Lung (tissue), 12 donors: ENCODE measurements around the gene TBC1D7. TPM values are rescaled to one million over a fixed set of nuclear protein-coding genes. Genes with fewer than 3 reads are reported as not detected.
A peak's percentile ranks its signal among the peaks of the same experiment; 100 is the strongest.

Source experiments
- ATAC-seq: fragments of 200-7000 bp; cut with Tn5 transposase; one replicate; pipeline ENCODE4 v1.9.1; 2020; ENCODE audit warnings: moderate number of reproducible peaks; ENCODE audit not compliant: insufficient read depth, low FRiP score
- DNase-seq, 3 donors: peaks; one replicate each; pipeline ENCODE4 v3.0.0-alpha.2; 2013 to 2017
- H3K27ac ChIP-seq, 2 donors: one replicate each; pipeline ENCODE4 v1.5.1; 2013; ENCODE audit warnings: mild to moderate bottlenecking in 2 of 2, moderate library complexity in 2 of 2, control low read depth in 1 of 2, inconsistent platforms in 1 of 2, low read depth in 1 of 2, low read length in 1 of 2
- H3K27me3 ChIP-seq, 3 donors: one replicate each; pipeline ENCODE4 v1.5.1; 2013; ENCODE audit warnings: low read length in 2 of 3; ENCODE audit not compliant: control insufficient read depth in 3 of 3, insufficient read depth in 3 of 3
- H3K36me3 ChIP-seq, 4 donors: one replicate each; pipeline ENCODE4 v1.5.1; 2013; ENCODE audit warnings: low read length in 4 of 4, mild to moderate bottlenecking in 1 of 4, moderate library complexity in 1 of 4; ENCODE audit not compliant: control insufficient read depth in 4 of 4, insufficient read depth in 4 of 4
- H3K4me1 ChIP-seq, 5 donors: one replicate each; pipeline ENCODE4 v1.5.1; 2013; ENCODE audit warnings: low read length in 5 of 5, mild to moderate bottlenecking in 2 of 5, moderate library complexity in 1 of 5; ENCODE audit not compliant: control insufficient read depth in 5 of 5, insufficient read depth in 5 of 5
- H3K4me3 ChIP-seq: one replicate; pipeline ENCODE4 v1.5.1; 2013; ENCODE audit warnings: mild to moderate bottlenecking, control low read depth, moderate library complexity
- H3K9ac ChIP-seq, 2 donors: one replicate each; pipeline ENCODE4 v1.5.1; 2013; ENCODE audit warnings: low read length in 2 of 2, control low read depth in 1 of 2; ENCODE audit not compliant: insufficient read depth in 1 of 2
- H3K9me3 ChIP-seq, 4 donors: one replicate each; pipeline ENCODE4 v1.5.1; 2013; ENCODE audit warnings: low read length in 3 of 4, mild to moderate bottlenecking in 1 of 4, moderate library complexity in 1 of 4; ENCODE audit not compliant: control insufficient read depth in 4 of 4, insufficient read depth in 3 of 4
- CTCF ChIP-seq: IDR thresholded peaks from 2 replicates; pipeline ENCODE4 v1.5.1; 2012; ENCODE audit warnings: mild to moderate bottlenecking; ENCODE audit errors: control extremely low read depth, extremely low read depth
- WGBS, 2 donors: extraction: QIAGEN DNeasy Blood & Tissue Kit; methylation state at CpG; one replicate each; pipeline ENCODE4 v1.1.7; 2013; 5-methylcytosine and 5-hydroxymethylcytosine counted together
- polyA plus RNA-seq, 2 donors: library from polyadenylated mRNA; stranded (reverse); fragments of 200-250 nt; gene quantifications; one replicate each; pipeline ENCODE4 v1.2.1, GENCODE V29; 2013
- total RNA-seq, 2 donors: library from RNA; depleted of rRNA in 1 of 2; stranded (reverse); fragments of >200 nt in 1 of 2; gene quantifications; one replicate each; pipeline ENCODE4 v1.2.1, GENCODE V29; 2014 to 2021
- donor health status: control.
- donor health status: control.
- donor health status: Bipolar disorder and iron deficiency.
- donor health status: healthy.
- donor health status: DM: yes; HTN: yes; CAD: no.

TBC1D7 gene
- total and polyA plus RNA-seq, 4 donors = 17.1 to 30.1 (median 19.9) TPM

GRCh38 chr6:13368731-13369115 is 40.4 kb upstream of the TBC1D7 start:
- Histone ChIP-seq H3K36me3 (peaks cover 0 to 12% (median 4%) of the 10 kb centered on the region in 4 donors), H3K9ac (no peak overlapping the region), H3K27me3 (no peaks in the 10 kb centered on the region), H3K4me3 (no peak overlapping the region), H3K27ac (no peak overlapping the region), H3K4me1 (peaks cover 0 to 25% (median 5%) of the 10 kb centered on the region in 5 donors), H3K9me3 (no peaks in the 10 kb centered on the region)
- no peak for TF ChIP-seq CTCF
- no peak for ATAC-seq
- DNase-seq = no peak

- no peaks in the 10 kb centered on the region for H3K27me3 ChIP-seq
- DNase-seq (no peak), ATAC-seq (no peak)
- H3K4me1 ChIP-seq = peaks cover 0 to 25% (median 5%) of the 10 kb centered on the region in 5 donors
- 77 to 92% methylated on average over 7 of the region's 7 CpGs for WGBS, 2 donors
- H3K9me3 ChIP-seq = no peaks in the 10 kb centered on the region
- H3K9ac ChIP-seq = no peak overlapping the region
- no peak overlapping the region for H3K27ac ChIP-seq
- no peak for TF ChIP-seq CTCF
- peaks cover 0 to 12% (median 4%) of the 10 kb centered on the region in 4 donors for H3K36me3 ChIP-seq
- H3K4me3 ChIP-seq = no peak overlapping the region
Observed at GRCh38 chr6:13368079-13368730, 39.9 kb upstream of the TBC1D7 start.

- DNase-seq (no peak), ATAC-seq (no peak)
- no peak for TF ChIP-seq CTCF
- no peak overlapping the region for H3K4me3 ChIP-seq
- peak overlapping the region in 1 of 2 donors; percentile 15 for H3K27ac ChIP-seq
- H3K36me3 ChIP-seq = peaks cover 0 to 14% (median 4%) of the 10 kb centered on the region in 4 donors
- H3K27me3 ChIP-seq = no peaks in the 10 kb centered on the region
- H3K9me3 ChIP-seq = no peaks in the 10 kb centered on the region
- H3K4me1 ChIP-seq = peaks cover 0 to 23% (median 5%) of the 10 kb centered on the region in 5 donors
- WGBS, 2 donors = 46 to 54% methylated on average over 3 of the region's 3 CpGs
- no peak overlapping the region for H3K9ac ChIP-seq
Observed at GRCh38 chr6:13367396-13367795, 39.1 kb upstream of the TBC1D7 start.

- no peak for TF ChIP-seq CTCF
- no peaks in the 10 kb centered on the region for H3K27me3 ChIP-seq
- DNase-seq (no peak), ATAC-seq (no peak)
- H3K4me3 ChIP-seq = no peak overlapping the region
- WGBS, 2 donors = 98% methylated on average over 39 of the region's 39 CpGs
- H3K4me1 ChIP-seq = peaks cover 0 to 13% (median 5%) of the 10 kb centered on the region in 5 donors
- H3K9ac ChIP-seq = no peak overlapping the region
- H3K9me3 ChIP-seq = no peaks in the 10 kb centered on the region
- H3K27ac ChIP-seq = no peak overlapping the region
- peaks cover 0 to 14% (median 4%) of the 10 kb centered on the region in 4 donors for H3K36me3 ChIP-seq
Observed at GRCh38 chr6:13365320-13365719, 37.0 kb upstream of the TBC1D7 start.
